ENCODE results near the gene CHCHD6.
A peak's percentile ranks its signal among the peaks of the same experiment; 100 is the strongest.

The CHCHD6 gene

GRCh38 chr3:126959921-126960603 lies 256.0 kb downstream of the CHCHD6 start:
- peak; percentile 87 for DNase-seq (ENCODE audit: low read depth)

- no peak for DNase-seq (ENCODE audit: low read depth)
Observed at GRCh38 chr3:126960604-126960995, 256.6 kb downstream of the CHCHD6 start.

GRCh38 chr3:126961191-126961790 lies 257.3 kb downstream of the CHCHD6 start:
- DNase-seq (ENCODE audit: low read depth) = peak; percentile 46

- DNase-seq (ENCODE audit: low read depth) = no peak
Observed at GRCh38 chr3:126961791-126962461, 257.9 kb downstream of the CHCHD6 start.

GRCh38 chr3:126962756-126963155 lies 258.7 kb downstream of the CHCHD6 start:
- no peak for DNase-seq (ENCODE audit: low read depth)

- no peak for DNase-seq (ENCODE audit: low read depth)
Observed at GRCh38 chr3:126963261-126964190, 259.5 kb downstream of the CHCHD6 start.

GRCh38 chr3:126964261-126964660 lies 260.2 kb downstream of the CHCHD6 start:
- DNase-seq (ENCODE audit: low read depth) = no peak

GRCh38 chr3:126964950-126965349 lies 260.9 kb downstream of the CHCHD6 start:
- no peak for DNase-seq (ENCODE audit: low read depth)

- DNase-seq (ENCODE audit: low read depth) = no peak
Observed at GRCh38 chr3:126965526-126966080, 261.6 kb downstream of the CHCHD6 start.

- no peak for DNase-seq (ENCODE audit: low read depth)
Observed at GRCh38 chr3:126967386-126967785, 263.3 kb downstream of the CHCHD6 start.

GRCh38 chr3:126968391-126969390 lies 264.7 kb downstream of the CHCHD6 start:
- no peak for DNase-seq (ENCODE audit: low read depth)

- peak; percentile 23 for DNase-seq (ENCODE audit: low read depth)
Observed at GRCh38 chr3:126969586-126969985, 265.5 kb downstream of the CHCHD6 start.

- no peak for DNase-seq (ENCODE audit: low read depth)
Observed at GRCh38 chr3:126970101-126970500, 266.1 kb downstream of the CHCHD6 start.

- no peak for DNase-seq (ENCODE audit: low read depth)
Observed at GRCh38 chr3:126970921-126971320, 266.9 kb downstream of the CHCHD6 start.

GRCh38 chr3:126971891-126972351 lies 267.9 kb downstream of the CHCHD6 start:
- no peak for DNase-seq (ENCODE audit: low read depth)

- no peak for DNase-seq (ENCODE audit: low read depth)
Observed at GRCh38 chr3:126972866-126973265, 268.8 kb downstream of the CHCHD6 start.

- DNase-seq (ENCODE audit: low read depth) = no peak
Observed at GRCh38 chr3:126973814-126974213, 269.8 kb downstream of the CHCHD6 start.

- DNase-seq (ENCODE audit: low read depth) = no peak
Observed at GRCh38 chr3:126974756-126975155, 270.7 kb downstream of the CHCHD6 start.

GRCh38 chr3:126976906-126977305 lies 272.9 kb downstream of the CHCHD6 start:
- no peak for DNase-seq (ENCODE audit: low read depth)

GRCh38 chr3:126977821-126978220 lies 273.8 kb downstream of the CHCHD6 start:
- DNase-seq (ENCODE audit: low read depth) = no peak

- DNase-seq (ENCODE audit: low read depth) = no peak
Observed at GRCh38 chr3:126978291-126978690, 274.3 kb downstream of the CHCHD6 start.
